ENCODE data around the gene STAG2.

Gene STAG2

GRCh38 chrX:123975180-123975579, 13.7 kb downstream of the STAG2 start:
- no peak for DNase-seq (ENCODE audit: low spot score)

DNA sequence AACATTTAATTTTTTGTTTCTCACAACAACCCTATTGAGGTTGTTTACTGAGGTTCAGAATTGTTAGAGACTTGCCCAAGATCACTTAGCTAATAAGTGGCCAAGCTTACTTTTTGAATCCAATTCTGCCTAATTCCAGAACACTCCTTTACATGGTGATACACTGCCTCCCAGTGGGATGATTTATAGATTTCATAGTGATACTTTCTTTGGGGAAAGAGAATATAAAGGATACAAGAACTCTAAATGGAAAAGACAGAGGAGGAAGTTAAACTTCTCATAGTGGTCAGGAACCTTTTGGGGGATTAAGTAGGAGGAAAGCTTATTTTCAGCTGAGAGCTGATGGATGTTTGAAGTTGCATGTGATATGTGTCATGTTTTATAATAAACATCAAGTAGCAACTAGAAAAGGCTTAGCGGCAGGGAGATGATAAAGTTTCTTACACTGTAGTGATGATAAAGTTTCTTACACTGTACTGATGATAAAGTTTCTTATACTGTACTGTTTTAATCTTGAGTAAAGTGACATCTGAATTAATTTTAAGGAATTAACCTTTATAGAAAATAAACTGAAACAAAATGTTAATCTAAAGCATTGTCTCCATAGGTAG, 15.3 kb downstream of the STAG2 start:
- DNase-seq (ENCODE audit: low spot score), result no peak

DNA sequence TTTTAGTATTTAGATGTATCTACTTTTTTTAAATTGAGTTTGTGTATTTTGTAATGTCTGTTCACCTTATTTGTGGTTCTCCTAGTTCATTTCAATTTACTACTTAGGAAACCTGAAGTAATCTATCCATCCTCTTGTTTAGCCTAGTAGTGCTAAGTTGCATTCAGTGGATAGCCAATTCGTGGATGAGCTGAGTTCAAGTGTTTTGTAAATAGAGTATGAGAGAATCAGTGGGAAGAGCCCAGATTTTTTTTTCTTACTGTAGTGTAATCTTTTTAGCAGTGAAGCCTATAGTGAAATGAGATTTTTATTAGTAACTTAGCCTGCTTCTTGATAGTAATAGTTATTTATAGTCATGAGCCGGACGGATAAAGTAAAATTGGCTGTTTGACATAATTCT, 21.7 kb downstream of the STAG2 start:
- no peak for DNase-seq (ENCODE audit: low spot score)

DNA sequence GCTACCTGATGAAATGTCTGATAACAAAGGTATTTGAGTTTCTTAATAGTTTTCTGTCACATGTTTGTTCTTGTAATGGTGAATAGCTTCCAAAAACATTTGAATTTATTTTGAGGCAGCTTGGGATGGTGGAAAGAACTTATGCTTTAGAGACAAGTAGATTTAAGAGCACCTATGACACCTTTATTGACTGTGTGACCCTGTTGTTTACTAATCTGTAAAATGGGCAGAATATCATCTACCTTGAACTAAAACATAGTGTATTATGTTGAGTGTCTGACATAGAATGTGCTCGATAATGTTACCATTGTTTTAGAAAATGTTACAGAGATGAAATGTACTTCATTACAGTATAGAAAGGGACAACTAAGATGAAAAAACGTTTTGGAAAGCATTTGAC, 24.9 kb downstream of the STAG2 start:
- no peak for DNase-seq (ENCODE audit: low spot score)

GRCh38 chrX:123988423-123989111, 27.1 kb downstream of the STAG2 start:
- DNase-seq (ENCODE audit: low spot score), result no peak

DNA sequence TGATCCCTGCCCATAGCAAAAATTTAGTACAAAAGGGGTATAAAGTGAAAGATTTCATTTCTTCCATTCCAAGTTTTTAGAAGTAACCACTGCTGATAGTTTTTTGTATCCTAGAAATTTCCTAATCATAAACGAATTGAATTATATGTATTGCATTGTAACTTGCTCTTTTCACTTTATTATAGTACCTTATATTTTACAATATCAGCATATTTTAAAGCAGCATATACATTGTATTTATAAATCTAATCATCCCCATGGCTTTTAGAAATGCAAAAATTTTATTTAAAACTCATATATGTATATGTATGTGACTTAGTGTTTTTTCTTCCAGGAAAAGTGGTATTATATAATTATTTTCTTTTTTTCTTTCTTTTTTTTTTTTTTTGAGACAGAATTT, 27.7 kb downstream of the STAG2 start:
- no peak for DNase-seq (ENCODE audit: low spot score)

- no peak for DNase-seq (ENCODE audit: low spot score)
Observed at GRCh38 chrX:123990169-123990568, 28.7 kb downstream of the STAG2 start.

DNA sequence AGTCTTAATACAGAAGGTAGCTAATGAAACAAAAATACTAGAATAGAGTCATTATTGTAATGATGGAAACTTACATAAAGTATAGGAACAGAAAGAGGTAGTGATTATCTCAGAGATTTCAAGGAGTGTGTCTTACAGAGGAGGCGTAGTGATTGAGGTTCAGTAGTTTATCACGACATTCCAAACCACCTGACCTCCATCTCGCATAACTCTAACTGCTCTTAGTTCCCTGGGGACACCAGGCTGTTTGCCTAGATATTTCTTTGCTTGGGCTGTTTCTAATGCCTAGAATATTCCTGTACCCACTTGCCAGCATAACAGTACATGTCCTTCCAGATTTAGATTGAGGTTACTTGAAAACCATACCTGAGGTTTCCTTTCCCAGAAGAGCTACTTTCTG, 29.1 kb downstream of the STAG2 start:
- DNase-seq (ENCODE audit: low spot score), result no peak

DNA sequence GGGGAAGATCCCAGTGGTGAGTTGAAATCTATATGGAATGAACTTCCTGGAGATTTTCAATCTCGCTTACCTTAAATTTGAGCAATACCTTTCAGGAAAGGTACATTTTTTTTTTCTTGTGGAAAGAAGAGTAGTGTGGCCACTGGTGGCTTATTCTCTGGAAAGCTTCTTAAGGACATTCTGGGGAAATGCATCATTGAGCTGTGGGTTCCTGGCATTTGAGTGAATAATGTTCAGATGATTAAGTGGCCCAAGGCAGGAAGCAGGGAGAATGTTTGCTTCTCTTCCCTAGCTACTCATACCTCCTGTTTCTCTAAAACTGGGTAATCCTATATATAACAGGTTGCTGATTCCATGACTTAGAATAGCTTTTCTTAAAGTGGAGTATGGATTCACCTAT, 31.8 kb downstream of the STAG2 start:
- no peak for DNase-seq (ENCODE audit: low spot score)

GRCh38 chrX:123993904-123994635, 32.6 kb downstream of the STAG2 start:
- DNase-seq (ENCODE audit: low spot score), result no peak

DNA sequence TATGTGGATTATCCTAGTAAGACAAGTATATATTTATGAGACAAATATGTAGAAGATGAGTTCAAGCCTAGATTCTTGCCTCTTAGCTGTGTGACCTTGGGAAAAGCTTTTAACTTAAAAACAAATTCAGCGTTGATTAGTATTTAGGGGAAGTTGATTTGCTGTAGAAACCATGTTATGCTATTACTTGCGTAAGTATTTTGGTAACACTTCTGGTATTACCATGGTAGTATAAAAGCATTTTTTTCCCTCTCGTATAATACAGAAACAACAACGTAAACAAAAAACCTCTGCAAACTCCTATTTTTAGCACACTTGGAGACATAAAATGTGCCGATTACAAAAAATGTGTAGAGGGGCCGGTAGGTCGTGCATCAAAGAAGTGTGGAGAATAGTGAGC, 33.2 kb downstream of the STAG2 start:
- DNase-seq (ENCODE audit: low spot score), result no peak

- DNase-seq (ENCODE audit: low spot score), result no peak
Observed at GRCh38 chrX:124001581-124001980, 40.1 kb downstream of the STAG2 start.

- no peak for DNase-seq (ENCODE audit: low spot score)
Observed at GRCh38 chrX:124005228-124005627, 43.7 kb downstream of the STAG2 start.

DNA sequence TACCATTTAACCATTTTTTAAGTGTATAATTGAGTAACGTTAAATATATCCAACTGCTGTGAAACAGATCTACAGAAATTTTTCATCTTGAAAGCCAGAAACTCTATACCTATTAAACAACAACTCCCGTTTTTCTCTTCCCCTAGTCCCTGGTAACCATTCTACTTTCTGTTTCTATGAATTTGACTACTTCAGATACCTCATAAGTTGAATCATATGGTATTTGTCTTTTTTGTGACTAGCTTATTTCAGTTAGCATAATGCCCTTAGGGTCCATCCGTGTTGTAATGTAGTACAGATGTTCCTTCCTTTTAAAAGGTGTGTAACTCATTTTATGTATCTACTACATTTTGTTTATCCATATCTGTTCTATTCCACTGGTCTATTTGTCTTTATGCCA, 48.7 kb downstream of the STAG2 start:
- DNase-seq (ENCODE audit: low spot score), result no peak

GRCh38 chrX:124010566-124010965, 49.1 kb downstream of the STAG2 start:
- DNase-seq (ENCODE audit: low spot score), result no peak

- no peak for DNase-seq (ENCODE audit: low spot score)
Observed at GRCh38 chrX:124015721-124016120, 54.2 kb downstream of the STAG2 start.

GRCh38 chrX:124016825-124017224, 55.3 kb downstream of the STAG2 start:
- no peak for DNase-seq (ENCODE audit: low spot score)

DNA sequence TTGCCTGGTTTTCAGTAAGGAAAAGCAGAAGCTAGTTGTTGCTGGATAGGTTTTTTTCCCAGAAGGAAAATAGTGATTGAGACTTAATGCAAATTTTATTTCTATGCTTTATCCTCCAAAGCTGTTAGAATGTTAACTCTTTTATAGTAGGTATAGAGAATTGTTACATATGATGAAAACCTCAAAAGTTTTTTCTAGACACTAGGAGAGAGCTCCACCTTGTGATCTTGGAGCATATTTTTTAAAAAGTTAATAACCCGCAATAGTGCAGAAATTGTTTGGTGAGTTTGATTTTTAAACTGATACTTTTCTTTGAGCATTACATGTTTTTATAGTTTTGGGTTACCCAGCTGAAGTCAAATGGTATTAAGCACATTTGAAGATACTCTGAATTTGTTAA, 56.5 kb downstream of the STAG2 start:
- no peak for DNase-seq (ENCODE audit: low spot score)

DNA sequence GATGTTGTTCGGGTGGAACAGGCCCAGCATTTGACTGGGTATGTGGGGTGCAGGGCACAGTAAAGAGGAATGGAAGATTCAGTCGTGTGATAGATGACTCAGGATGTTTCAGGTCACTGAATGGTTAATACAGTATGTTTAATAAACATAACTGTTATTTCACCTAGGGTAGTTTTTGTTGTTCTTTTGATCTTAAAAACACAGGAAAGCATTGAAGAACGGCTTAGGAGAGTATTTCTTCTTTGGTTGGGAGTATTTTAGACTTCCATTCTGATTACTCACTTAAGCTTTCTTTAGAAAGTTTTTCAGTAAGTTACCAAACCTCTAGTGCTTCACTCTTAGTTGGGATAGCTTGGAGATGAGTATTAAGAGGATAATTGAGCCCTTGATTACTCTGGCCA, 62.3 kb downstream of the STAG2 start:
- no peak for DNase-seq (ENCODE audit: low spot score)

DNA sequence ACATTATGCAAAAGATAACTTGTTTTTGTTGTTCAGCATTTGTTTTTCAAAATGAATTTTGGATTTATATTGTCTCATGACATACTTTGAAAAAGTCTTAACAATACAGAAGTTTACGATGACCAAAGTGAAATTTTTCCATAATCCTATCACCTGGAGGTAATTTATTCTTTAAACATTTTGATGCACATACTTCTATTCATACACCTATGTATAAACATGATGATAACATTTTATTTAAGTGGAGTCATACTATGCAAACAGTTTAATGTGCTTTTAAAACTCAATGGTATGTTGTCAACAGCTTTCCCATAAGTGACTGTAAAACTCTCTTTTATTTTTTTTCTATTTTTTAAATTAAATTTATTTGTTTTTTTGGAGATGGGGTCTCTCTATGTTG, 65.0 kb downstream of the STAG2 start:
- DNase-seq (ENCODE audit: low spot score), result no peak

DNA sequence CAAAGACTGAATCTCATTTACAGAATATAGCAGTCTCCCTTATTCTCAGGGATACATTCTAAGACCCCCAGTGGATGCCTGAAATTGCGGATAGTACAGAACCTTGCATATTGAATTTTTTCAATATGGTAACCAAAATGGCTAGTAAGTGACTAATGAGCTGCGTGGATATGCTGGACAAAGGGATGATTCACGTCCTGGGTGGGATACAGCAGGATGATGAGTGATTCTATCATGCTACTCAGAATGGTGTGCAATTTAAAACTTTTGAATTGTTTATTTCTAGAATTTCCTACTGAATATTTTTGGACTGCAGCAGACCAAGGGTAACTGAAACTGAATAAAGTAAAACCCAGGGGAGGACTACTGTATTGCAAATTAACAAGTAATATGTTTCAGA, 66.7 kb downstream of the STAG2 start:
- no peak for DNase-seq (ENCODE audit: low spot score)

DNA sequence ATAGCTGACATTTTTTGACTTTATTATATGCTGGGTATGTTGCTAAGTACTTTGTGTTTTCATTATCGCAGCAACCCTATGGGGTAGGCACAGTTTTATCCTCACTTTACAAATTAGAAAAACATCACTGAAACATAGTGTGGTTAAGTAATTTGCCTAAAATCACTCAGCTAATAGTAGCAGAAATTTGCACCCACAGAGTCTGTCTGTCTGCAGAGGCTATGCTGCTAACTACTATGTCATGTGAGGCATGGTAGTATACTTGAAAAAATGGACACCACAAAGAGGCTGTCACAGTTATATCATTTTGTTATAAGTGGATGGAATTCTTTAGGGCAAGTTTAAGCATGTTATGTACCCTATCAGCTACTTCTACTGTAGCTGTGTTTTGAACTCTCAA, 69.0 kb downstream of the STAG2 start:
- no peak for DNase-seq (ENCODE audit: low spot score)

DNA sequence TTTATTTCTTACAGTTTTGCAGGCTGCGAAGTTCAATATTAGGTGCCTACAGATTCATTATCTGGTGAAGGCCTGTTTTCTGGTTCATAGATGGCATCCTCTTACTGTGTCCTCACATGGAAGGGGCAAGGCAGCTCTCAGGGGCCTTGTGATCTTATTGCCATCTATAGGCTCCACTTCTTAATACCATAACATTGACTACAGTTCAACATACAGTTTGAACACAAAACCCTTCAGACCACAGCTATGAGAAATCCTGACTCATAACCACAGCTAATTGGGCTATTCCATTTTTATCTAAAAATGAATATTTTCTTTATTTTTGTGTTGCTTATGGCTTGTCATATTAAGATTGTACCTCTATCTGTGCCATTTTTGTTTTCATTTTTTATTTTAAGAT, 72.3 kb downstream of the STAG2 start:
- DNase-seq (ENCODE audit: low spot score), result no peak

GRCh38 chrX:124035657-124036056, 74.2 kb downstream of the STAG2 start:
- no peak for DNase-seq (ENCODE audit: low spot score)

Measured in CD4-positive, alpha-beta T cell treated with Interleukin-6 at 100 ng/mL for 8 hours (primary cell).